Kidney capillary endothelial cell (primary cell): ENCODE measurements around the gene SPHK1.

Experiments
- DNase-seq: peaks from one replicate; pipeline ENCODE4 v3.0.0-alpha.2; 2018; ENCODE audit warnings: low spot score

Gene SPHK1

DNA sequence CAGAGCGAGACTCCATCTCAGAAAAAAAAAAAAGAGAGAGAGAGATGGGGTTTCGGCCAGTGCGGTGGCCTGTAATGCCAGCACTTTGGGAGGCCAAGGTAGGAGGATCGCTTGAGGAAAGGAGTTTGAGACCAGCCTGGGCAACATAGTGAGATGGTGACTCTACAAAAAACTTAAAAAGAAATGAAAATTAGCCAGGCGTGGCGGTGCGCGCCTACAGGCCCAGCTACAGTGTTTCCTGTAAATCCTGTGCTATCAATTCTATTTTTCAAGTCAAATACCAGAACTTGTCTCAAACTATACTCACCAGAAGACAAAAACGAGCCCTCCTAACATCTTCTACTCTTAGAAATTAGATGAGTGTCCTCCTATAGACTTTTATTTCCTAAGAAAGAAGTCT lies 49.3 kb downstream of the SPHK1 start:
- no peak for DNase-seq

DNA sequence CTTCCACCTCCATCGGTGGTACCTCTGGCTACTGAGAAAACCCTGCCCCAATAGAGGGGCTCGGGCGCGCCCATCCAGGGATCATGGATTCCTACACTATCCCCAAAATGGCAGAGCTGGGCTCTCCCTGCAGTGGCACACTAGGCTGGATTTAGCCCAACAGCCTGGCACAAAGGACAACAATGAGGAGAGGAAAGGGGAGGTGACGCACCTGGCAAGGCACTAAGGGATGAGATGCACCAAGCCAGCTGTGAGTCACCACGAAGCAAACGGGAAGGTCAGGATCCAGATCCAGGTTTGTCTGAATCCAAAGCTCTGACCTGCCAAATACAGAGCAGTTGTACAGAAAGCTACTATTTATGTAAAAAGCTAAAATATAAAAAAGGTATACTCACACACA lies 50.5 kb downstream of the SPHK1 start:
- DNase-seq: no peak

DNA sequence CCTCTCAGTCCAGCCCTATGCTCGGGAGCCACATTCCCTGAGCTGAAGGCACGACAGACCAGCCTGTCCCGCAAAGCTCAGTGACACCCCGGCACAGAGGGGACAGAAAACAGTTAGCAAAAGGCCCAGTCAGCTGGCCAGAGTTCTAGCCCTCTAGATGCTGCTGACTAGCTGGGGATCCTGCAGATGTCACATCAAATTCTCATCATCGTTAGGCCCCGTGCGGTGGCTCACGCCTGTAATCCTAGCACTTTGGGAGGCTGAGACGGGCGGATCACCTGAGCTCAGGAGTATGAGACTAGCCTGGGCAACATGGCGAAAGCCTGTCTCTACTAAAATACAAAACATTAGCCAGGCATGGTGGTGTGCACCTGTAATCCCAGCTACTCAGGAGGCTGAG lies 51.3 kb downstream of the SPHK1 start:
- DNase-seq: no peak
